NCI-H146 treated with DMSO at 0.1 percent for 48 hours (cell line): ENCODE data around the gene MINAR2.
A peak's percentile ranks its signal among the peaks of the same experiment; 100 is the strongest.

ENCODE experiments used
- DNase-seq: peaks from one replicate; lab custom pipeline; 2025; ENCODE audit not compliant: unreplicated experiment; lab: John Stamatoyannopoulos, UW

MINAR2 gene

GRCh38 chr5:129747572-129748407, at the start of gene MINAR2:
Gene MINAR2, plus strand, starts transcription at chr5:129748094. Its CDS starts 97 bp downstream, at chr5:129748191.
- DNase-seq, result no peak

- DNase-seq, result no peak
These were observed 49.2 kb upstream of the MINAR2 start for GRCh38 chr5:129698661-129699060.

- DNase-seq, result no peak
These were observed 31.7 kb upstream of the MINAR2 start for GRCh38 chr5:129716235-129716634.

- DNase-seq, result no peak
These were observed 31.2 kb upstream of the MINAR2 start for GRCh38 chr5:129716651-129717050.

- no peak for DNase-seq
These were observed 30.1 kb upstream of the MINAR2 start for GRCh38 chr5:129717751-129718310.

GRCh38 chr5:129718471-129719090, 29.3 kb upstream of the MINAR2 start:
- DNase-seq, result no peak

GRCh38 chr5:129724222-129724621, 23.7 kb upstream of the MINAR2 start:
- DNase-seq, result no peak

GRCh38 chr5:129724647-129725046, 23.2 kb upstream of the MINAR2 start:
- DNase-seq, result no peak

- no peak for DNase-seq
These were observed 8.1 kb upstream of the MINAR2 start for GRCh38 chr5:129739773-129740172.

GRCh38 chr5:129743541-129744187, 4.2 kb upstream of the MINAR2 start:
- DNase-seq, result no peak

GRCh38 chr5:129745997-129746396, 1.9 kb upstream of the MINAR2 start:
- DNase-seq, result no peak

GRCh38 chr5:129746876-129747275, 1.0 kb upstream of the MINAR2 start:
- no peak for DNase-seq

- DNase-seq, result no peak
These were observed 1.3 kb downstream of the MINAR2 start for GRCh38 chr5:129748913-129749880.

- no peak for DNase-seq
These were observed 12.9 kb downstream of the MINAR2 start for GRCh38 chr5:129760636-129761325.

- DNase-seq, result no peak
These were observed 15.8 kb downstream of the MINAR2 start for GRCh38 chr5:129763651-129764050.

GRCh38 chr5:129766798-129767197, 18.9 kb downstream of the MINAR2 start:
- no peak for DNase-seq

- peak; percentile 58 for DNase-seq
These were observed 20.1 kb downstream of the MINAR2 start for GRCh38 chr5:129767927-129768380.

- no peak for DNase-seq
These were observed 20.8 kb downstream of the MINAR2 start for GRCh38 chr5:129768735-129769134.

- no peak for DNase-seq
These were observed 22.3 kb downstream of the MINAR2 start for GRCh38 chr5:129770024-129770820.
